ENCODE measurements around the gene QPCTL.
"Not testable (repeated sequence)": the region's sequence is repeated elsewhere in the genome, so short reads cannot be mapped to it uniquely, and the experiment has no call there.

Gene QPCTL

DNA sequence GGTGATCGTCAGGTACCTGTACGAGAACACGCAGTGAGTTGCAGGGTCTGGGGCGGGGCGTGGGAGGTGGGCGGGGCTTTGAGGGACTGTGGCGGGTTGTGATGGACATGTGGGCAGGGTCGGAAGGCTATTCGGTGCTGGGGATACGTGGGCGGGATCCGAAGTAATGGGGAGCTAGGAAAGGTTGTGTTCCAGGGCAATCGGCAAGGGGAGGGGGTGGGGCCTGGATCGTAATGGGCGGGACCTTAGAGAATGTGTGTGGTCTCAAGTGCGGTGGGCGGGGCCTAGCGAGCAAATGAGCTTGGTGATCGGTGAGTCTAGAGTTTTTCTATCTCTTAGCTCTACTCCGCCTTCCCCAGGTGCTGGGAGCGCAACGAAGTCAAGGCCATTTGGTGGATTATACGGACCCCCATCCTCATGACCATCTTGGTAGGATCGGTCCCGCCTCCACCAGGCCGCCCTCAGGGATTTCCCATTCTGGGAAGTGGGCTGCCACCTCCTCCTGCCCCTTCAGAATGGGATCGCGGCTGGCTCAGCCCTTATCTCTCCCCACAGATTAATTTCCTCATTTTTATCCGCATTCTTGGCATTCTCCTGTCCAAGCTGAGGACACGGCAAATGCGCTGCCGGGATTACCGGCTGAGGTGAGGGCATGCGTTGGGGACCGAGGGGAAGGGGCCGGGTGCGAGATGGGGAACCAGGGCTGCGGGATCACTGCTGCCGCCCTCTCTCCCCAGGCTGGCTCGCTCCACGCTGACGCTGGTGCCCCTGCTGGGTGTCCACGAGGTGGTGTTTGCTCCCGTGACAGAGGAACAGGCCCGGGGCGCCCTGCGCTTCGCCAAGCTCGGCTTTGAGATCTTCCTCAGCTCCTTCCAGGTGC is 14.9 kb upstream of the QPCTL start:
- DNase-seq = peak; percentile 90 to 95

DNA sequence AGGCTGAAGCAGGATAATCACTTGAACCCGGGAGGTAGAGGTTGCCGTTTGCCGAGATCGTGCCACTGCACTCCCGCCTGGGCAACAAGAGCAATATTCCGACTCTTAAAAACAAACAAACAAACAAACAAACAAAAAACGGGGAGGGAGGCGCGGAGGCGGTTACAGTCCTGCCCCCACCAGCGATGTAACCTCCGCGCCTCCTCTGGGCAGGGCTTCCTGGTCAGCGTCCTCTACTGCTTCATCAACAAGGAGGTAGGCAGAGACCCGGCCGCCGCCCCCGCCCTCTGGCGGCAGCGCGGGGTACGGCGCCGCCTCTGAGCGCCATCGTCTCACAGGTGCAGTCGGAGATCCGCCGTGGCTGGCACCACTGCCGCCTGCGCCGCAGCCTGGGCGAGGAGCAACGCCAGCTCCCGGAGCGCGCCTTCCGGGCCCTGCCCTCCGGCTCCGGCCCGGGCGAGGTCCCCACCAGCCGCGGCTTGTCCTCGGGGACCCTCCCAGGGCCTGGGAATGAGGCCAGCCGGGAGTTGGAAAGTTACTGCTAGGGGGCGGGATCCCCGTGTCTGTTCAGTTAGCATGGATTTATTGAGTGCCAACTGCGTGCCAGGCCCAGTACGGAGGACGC is 11.0 kb upstream of the QPCTL start:
- DNase-seq = peak; percentile 46 to 70

DNA sequence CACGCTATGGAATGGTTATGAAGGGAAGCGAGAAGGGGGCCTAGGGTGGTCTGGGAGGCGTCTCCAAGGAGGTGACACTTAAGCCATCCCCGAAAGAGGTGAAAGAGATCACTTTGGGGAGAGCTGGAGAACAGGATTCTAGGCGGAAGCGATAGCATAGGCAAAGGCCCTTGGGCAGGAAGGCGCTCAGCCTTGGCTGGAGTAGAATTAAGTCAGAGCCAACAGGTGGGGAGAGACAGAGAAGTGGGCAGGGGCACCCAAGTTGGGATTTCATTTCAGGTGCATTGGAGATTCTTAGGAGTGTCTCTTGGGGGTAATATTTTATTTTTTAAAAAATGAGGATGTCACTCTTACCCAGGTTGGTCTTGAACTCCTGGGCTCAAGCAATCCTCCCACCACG is 10.3 kb upstream of the QPCTL start:
- no peak for DNase-seq

DNA sequence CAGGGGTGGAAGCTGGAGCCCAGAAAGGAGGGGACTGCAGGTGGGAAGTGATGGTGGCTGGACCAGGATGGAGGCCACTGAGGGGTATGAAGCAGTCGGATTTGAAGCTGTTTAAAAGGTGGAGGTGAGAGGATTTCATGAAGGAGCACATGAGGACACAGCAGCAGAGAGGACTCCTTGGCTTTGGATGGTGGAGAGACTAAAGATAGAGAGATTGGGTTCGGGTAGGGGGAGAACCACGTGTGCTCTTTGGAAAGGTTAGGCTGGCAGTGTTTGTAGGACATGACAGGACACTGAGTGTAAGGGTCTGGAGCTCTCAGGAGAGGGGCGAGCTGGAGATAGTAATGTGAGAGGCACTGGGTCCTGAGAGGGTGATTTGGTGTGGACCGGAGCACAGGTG is 9.6 kb upstream of the QPCTL start:
- no peak for DNase-seq

DNA sequence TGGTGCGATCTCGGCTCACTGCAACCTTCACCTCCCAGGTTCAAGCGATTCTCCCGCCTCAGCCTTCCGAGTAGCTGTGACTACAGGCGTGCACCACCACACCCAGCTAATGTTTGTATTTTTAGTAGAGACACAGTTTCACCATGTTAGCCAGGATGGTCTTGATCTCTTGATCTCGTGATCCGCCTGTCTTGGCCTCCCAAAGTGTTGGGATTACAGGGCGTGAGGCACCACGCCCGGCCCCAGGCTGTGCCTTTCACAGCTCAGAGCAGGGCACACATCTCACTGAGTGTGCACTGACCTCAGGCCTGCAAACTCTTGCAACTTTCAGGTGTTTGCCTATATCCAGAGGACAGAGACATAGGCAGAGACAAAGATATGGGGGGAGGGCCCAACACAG is 7.4 kb upstream of the QPCTL start:
- not testable (repeated sequence) for DNase-seq

DNA sequence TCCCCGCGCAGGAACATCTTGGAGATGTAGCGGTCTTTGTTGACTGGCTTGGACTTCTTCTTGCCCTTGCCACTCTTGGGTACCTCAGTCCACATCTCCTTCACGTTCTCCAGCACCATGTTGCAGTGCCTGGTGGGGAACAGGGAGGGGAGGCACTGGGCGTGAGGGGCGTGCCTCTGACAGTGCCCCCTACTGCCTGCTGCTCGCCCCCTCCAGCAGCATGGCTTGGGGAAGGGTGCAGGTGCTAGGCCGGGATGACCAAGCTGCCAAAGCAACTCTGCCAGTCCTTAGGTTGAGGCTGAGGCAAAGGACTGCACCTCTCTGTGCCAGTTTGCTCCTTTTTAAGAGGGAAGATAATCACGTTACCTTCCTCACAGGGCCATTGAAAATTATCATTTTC is 4.9 kb upstream of the QPCTL start:
- DNase-seq = no peak

DNA sequence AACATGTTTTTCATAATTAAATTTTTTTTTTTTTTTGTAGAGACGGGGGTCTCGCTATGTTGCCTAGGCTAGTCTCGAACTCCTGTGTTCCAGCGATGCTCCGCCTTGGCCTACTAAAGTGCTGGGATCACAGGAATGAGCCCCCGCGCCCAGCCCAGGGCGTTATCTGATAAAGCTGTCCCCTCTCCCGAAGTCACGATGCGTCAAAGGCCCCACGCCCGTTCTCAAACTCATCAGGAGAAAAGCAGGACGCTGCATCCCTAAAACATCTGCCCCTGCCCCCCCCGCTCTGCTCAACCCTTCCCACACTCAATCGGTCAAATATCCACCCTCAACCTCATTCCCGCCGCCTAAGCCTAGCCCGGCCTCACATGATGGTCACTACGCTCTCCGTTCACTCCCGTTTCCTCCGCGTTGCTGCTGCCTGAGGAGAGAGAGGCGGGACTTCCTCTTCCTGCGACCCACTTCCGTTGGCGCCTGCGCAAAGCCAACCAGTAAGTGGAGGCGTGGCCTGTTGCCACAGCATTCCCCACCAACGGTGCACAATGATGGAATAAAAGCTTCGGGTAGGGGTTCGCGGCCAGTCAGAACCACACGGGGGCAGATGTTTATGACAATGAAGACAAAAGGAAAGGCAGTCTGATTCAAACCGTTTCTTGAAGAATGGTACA is 815 bp upstream of the QPCTL start, which contains the start of gene SNRPD2:
Gene SNRPD2, minus strand, starts transcription at position 438 of the 671 bp plus-strand sequence. Its CDS starts 65 bp downstream, at position 373.
- peak; percentile 87 to 100 for DNase-seq

DNA sequence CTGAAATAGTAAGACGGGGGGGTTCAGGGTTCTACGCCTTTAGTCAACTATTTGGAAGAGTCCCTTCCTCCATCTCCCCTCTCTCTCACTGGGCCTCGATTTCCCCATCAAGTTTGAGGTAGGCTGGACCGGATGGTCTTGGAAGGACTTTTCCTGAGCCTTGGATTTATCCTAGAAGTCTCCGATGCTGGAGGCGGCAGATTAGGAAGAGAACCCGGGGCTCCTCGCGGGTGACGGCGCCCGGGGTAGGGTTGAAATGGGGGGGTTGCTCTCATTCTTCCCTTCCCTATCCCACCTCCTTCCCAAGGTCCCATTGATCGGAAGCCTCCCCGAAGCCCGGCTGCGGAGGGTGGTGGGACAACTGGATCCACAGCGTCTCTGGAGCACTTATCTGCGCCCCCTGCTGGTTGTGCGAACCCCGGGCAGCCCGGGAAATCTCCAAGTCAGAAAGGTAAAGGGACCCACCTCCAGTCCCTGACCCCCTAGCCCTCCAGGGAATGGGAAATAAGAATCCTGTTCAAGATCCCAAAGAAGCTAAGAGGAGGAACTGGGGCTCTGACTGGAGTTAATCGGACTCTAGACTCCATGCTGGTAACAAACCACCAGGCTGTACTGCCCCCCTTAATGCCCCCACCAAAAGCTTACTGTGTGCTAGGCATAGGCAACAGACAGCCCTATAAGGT is 781 bp downstream of the QPCTL start:
- DNase-seq = peak; percentile 32 to 51

DNA sequence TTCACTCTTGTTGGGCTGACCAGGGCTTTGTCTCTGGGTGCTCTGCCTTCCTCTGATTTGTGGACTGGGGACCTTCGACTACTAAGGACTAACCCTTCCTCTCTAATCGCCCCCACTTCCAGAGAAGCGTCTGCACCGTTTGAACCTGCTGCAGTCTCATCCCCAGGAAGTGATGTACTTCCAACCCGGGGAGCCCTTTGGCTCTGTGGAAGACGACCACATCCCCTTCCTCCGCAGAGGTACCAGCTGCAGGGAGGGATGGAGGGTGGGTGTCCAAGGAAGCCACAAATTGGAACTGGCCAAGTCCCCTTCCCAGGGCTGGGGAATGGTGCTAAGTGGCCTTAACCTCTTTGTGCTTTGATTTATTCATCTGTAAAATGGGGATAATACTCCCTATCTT is 9.2 kb downstream of the QPCTL start:
- DNase-seq = no peak

DNA sequence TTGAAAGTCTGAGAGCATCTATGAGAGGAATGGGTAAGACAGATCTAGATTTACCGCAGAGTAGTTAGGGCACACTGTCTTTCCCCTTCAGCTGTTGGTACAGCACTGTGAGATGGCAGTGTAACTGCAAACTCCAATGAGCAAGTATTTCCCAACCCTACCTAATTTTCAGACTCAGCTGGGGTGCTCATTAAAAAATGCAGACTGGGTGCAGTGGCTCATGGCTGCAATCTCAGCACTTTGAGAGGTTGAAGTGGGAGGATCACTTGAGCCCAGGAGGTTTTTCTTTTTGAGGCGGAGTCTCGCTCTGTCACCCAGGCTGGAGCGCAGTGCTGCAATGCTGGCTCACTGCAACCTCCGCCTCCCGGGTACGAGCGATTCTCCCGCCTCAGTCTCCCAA is 12.6 kb downstream of the QPCTL start:
- no peak for DNase-seq

DNA sequence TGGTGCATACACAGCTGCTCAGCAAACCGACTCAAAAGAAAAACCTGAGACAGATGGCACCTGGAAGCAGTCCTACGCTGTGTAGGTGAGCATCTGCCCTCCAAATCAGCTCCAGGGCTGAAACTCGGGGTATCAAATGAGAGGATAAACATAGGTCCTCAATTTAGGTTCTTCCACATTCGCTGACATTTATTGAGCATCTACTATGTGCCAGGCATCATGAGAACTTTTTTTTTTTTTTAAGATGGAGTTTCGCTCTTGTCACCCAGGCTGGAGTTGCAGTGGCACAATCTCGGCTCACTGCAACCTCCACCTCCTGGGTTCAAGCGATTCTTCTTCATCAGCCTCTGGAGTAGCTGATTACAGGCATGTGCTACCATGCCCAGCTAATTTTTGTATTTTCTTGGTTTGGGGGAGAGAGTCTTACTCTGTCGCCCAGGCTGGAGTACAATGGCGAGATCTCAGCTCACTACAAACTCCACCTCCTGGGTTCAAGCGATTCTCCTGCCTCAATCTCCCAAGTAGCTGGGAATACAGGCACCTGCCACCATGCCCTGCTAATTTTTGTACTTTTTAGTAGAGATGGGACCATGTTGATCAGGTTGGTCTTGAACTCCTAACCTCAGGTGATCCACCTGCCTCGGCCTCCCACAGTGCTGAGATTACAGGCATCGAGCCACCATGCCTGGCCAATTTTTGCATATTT is 13.4 kb downstream of the QPCTL start:
- DNase-seq = no peak

DNA sequence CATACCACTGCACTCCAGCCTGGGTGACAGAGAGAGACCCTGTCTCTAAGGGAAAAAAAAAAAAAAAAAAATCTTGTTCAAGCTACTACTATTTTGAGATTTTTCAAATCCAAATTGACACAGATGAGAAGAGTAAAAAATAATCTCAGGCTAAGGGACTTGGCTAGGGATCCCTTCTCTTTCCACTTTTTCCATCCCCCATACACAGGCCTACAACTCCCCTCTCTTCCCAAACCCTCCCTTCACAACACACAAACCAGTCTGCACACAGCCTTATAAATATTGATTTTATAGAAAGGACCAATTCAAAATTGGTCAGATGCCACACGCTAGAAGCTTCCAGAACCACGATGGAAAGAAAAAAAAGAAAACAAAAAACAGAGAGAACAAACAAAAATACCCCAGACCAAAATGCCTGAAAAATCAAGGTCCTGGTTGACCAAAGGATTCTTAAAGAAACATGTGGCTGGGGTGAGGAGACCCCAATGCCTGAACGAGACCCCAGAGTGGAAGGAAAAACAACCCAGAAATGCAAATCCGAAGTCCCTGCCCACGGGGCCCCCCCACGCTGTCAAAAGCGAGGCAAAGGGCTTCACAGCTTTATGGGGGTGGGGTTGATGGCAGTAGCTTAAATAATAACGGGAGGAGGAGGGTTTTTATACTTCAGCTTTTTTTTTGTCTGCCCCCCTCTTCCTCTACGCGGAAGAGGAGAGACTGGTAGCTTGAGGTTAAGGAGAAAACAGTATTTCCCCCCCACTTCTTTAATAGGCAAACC is 18.1 kb downstream of the QPCTL start:
- DNase-seq = no peak

DNA sequence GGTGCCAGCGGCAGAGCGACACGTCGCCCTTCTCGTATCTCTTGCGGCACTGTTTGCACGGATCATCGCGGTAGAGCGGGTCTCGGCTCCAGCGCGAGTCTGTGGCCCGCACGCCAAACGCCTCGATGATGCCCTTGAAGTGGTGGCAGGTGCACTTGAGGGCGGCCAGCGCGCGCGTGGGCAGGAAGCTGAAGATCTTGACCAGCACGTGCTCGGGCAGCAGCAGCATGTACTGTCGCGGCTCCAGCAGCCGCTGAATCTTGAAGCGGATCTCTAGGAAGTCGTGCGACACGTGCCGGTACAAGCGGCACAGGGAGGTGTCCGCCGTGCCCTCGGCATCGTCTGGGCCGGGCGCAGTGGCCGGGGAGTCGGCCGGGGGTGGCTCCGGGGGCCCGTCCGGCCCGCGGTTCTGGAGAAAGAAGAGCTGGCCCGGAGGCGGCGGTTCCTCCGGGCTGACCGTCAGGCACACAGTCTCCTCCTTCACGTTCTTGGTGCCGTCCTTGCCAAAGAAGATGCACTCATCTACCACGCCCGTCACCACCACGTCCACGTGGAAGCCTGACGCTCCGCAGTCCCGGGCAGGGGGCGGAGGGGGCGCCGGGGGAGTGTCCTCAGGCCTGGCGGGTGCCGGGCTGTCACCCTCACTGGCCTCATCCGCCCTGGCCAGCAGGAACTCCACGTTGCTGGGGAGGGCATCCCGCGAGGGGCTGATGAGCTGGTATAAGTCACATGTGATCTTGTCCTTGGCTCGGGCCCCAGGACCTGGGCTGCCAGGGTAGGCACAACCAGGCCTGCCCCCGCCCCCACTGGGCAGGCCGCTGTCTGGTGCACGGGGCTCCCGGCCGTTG is 19.6 kb downstream of the QPCTL start:
- DNase-seq = no peak

DNA sequence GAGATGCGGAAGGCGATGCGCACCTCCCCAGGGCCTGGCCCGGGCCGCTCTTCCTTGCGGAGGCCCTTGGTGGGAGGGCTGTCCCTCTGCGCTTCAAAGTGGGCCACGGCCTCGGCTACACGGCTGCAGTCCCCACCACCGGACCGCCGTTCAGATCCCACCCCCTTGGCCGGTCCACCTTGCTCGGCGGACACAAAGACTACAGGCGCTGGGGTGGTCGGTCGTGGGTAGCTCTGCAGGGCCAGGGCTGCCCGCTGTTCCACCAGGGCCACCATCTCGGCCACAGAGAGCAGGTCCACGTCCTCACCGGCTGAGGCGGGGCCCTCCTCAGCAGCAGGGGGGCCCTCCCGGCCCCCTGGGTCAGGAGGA is 20.2 kb downstream of the QPCTL start:
- no peak for DNase-seq

DNA sequence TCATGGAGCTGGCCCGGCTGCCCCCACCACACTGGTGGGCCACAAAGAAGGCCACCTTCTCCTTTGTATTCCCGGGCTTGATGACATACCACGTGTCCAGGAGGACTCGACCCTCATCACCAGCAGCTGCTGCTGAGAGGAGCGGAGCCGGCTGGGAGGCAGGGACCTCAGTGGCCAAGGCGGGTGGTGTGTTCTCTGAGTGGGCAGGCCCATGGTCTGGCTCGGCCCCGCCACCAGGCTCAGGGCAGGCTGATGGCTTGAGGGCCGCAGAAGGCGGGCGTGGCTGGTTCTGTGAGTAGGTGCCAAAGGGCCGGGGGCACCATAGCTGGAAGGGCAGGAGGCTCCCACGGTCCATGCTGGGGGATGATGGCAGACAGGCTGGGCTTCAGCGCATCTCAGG is 20.7 kb downstream of the QPCTL start:
- DNase-seq = no peak

DNA sequence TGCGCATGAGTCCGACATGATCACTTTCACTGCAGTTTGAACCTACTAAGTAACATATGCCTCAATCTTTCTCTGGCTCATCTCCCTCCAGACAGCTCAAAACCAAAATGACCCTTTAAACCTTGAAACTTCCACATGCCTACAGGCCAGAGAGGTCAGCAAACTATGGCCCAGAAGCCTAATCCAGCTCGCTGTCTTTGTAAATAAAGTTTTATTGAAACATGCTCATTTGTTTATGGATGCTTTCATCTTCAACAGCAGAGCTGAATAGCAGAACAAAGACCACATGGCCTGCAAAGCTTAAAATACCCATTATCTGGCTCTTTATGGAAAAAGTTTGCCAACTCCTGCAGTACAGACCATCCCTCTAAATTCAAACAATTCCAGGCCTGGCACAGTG is 22.7 kb downstream of the QPCTL start:
- DNase-seq = no peak

DNA sequence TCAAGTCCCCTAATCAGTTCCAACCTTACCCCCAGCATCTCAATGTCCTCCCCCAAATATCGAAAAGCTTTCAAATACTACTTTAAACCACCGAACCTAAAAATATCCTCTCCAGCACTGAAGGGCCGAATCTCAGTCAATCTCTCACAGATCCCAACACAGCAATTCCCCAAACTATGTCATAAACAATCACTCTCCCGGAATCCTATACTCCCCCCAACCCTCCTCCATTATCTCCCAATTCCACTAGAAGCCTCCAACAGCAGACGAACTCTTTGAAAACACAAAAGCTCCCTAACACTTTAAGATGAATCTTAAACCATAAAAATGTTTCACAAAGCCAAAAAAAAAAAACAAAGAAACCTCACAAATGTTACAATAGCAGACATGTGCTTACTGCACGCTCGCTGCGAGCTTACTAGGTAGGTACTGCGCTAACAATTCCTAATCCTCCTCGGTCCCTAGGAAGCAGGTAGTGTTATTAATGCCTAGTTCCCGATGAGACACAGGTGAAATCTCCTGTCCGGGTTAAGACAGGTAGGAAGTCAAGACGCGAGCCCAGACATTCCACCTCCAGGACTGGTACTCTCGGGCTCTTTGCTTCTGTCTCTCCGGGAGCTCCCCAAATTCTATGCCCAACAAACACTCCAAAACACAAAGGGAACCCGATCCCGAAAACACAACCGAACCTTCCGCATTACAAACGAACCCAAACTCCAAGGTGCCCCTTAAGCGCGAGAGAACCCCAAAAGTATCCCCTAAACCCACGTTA is 24.1 kb downstream of the QPCTL start:
- peak in 1 of 2 experiments; percentile 6 for DNase-seq

DNA sequence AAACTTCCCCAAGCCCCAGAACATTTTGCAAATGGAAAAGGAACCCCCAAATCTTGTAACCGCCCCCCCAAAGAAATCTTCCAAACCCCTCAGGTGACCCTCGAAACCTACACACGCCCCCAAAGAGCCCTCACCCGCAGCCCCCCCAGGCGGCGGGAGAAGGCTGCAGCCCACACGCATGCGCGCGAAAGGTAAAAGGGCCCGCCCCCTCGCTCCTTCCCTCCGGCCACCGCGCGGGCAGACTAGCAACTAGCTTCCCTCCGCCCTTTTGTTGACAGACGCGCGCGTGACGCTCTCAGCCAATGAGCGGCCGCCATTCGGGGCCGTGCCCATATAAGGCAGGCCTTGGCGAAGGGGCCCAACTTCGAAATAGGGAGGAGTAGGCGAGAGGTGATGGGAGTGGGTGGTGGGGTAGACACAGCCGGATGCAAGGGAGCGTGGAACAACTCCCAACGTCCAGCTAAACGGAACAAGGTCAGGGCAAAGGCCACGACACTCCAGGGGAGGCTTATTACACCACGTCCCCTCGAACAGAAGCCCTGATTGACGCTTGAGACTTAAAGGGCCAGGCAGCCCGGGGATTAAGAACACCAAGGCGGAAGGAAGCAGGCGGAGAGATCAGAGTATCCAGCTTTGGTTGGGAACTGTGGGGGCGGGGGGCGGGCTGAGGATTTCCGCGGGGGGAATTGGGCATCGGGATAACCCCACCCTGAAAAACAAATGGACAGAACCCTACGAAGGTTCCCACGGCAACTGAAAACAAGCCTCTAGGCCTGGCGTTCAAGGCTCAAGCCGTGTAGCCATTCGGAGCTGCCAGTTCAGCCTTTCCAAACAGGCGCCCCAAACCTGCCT is 24.9 kb downstream of the QPCTL start:
- peak; percentile 98 for DNase-seq
